Osteoblast (primary cell): Measurements from ENCODE around the gene PALS1. TPM values are rescaled to one million over a fixed set of nuclear protein-coding genes. Genes with fewer than 3 reads are reported as not detected.

ENCODE experiments used
- DNase-seq: peaks from one replicate; pipeline ENCODE4 v3.0.0; 2011; ENCODE audit warnings: low spot score, mixed read lengths; ENCODE audit not compliant: insufficient read length; ENCODE audit errors: missing footprints
- H2AFZ ChIP-seq: 2 replicates; pipeline ENCODE4 v1.6.0; 2011; ENCODE audit warnings: mild to moderate bottlenecking, low read length
- H3K27ac ChIP-seq: 2 replicates; pipeline ENCODE4 v1.5.1; 2011; ENCODE audit warnings: mild to moderate bottlenecking, low read depth, low read length, moderate library complexity
- H3K27me3 ChIP-seq: 2 replicates; pipeline ENCODE4 v1.6.0; 2012; ENCODE audit warnings: mild to moderate bottlenecking, control low read depth, inconsistent platforms, low read length, moderate library complexity; ENCODE audit not compliant: insufficient read depth
- H3K36me3 ChIP-seq: 2 replicates; pipeline ENCODE4 v1.5.1; 2011; ENCODE audit warnings: mild to moderate bottlenecking, low read length, control low read depth, moderate library complexity; ENCODE audit not compliant: insufficient read depth
- H3K4me1 ChIP-seq: 2 replicates; pipeline ENCODE4 v1.5.1; 2011; ENCODE audit warnings: mild to moderate bottlenecking, low read length, control low read depth, moderate library complexity; ENCODE audit not compliant: insufficient read depth
- H3K4me2 ChIP-seq: 2 replicates; pipeline ENCODE4 v1.6.0; 2011; ENCODE audit warnings: mild to moderate bottlenecking, low read length; ENCODE audit not compliant: insufficient read depth
- H3K4me3 ChIP-seq: fragments of 200-600 bp; sonication (generic); 3 replicates; pipeline ENCODE4 v1.5.1; 2012; ENCODE audit warnings: mild to moderate bottlenecking, low read length, inconsistent platforms; ENCODE audit not compliant: insufficient read depth
- H3K79me2 ChIP-seq: 2 replicates; pipeline ENCODE4 v1.6.0; 2012; ENCODE audit warnings: mild to moderate bottlenecking, low read length, control low read depth, inconsistent platforms; ENCODE audit not compliant: insufficient read depth
- H3K9me3 ChIP-seq: 2 replicates; pipeline ENCODE4 v1.5.1; 2011; ENCODE audit warnings: low read depth, low read length, control low read depth
- H4K20me1 ChIP-seq: 2 replicates; pipeline ENCODE4 v1.6.0; 2012; ENCODE audit warnings: mild to moderate bottlenecking, low read length, control low read depth; ENCODE audit not compliant: insufficient read depth
- CTCF ChIP-seq: IDR thresholded peaks from 2 replicates; pipeline ENCODE4 v1.5.1; 2011; ENCODE audit warnings: mild to moderate bottlenecking, low read depth, low read length, moderate library complexity; ENCODE audit errors: extremely low read depth
- total RNA-seq: library from RNA; depleted of rRNA; stranded (reverse); fragments of >200 nt; gene quantifications from 2 replicates; pipeline ENCODE4 v1.2.3, GENCODE V29; 2012

PALS1 gene
- total RNA-seq, 1 donor = 21.7 TPM

GRCh38 chr14:67240978-67241410, 241 bp upstream of the PALS1 start:
- DNase-seq = peak; percentile 98
- TF ChIP-seq CTCF = no peak

GRCh38 chr14:67242168-67242420, 859 bp downstream of the PALS1 start:
- no peak for TF ChIP-seq CTCF
- no peak for DNase-seq
- Histone ChIP-seq H4K20me1 (peaks cover 10% of the 10 kb centered on the region), H3K79me2 (peaks cover 51% of the 10 kb centered on the region), H3K4me3 (peak overlapping the region; percentile 94), H3K4me1 (peaks cover 16% of the 10 kb centered on the region), H3K36me3 (no peaks in the 10 kb centered on the region), H3K4me2 (peak overlapping the region; percentile 85), H3K27me3 (no peaks in the 10 kb centered on the region), H3K9me3 (no peaks in the 10 kb centered on the region), H2AFZ (peak overlapping the region; percentile 56), H3K27ac (peak overlapping the region; percentile 89)

More at GRCh38 chr14:67240978-67241410, 241 bp upstream of the PALS1 start:
- peak overlapping the region; percentile 89 for H3K27ac ChIP-seq
- peaks cover 15% of the 10 kb centered on the region for H3K4me1 ChIP-seq
- H3K9me3 ChIP-seq = no peaks in the 10 kb centered on the region
- no peaks in the 10 kb centered on the region for H3K36me3 ChIP-seq
- H4K20me1 ChIP-seq = peaks cover 10% of the 10 kb centered on the region
- peak overlapping the region; percentile 94 for H3K4me3 ChIP-seq
- peak overlapping the region; percentile 86 for H2AFZ ChIP-seq
- H3K4me2 ChIP-seq = peak overlapping the region; percentile 97
- no peaks in the 10 kb centered on the region for H3K27me3 ChIP-seq
- peaks cover 41% of the 10 kb centered on the region for H3K79me2 ChIP-seq

- no peak for DNase-seq
- no peak for TF ChIP-seq CTCF
- H3K27ac ChIP-seq = no peak overlapping the region
- H3K79me2 ChIP-seq = peaks cover 80% of the 10 kb centered on the region
- H3K4me2 ChIP-seq = no peak overlapping the region
- H3K27me3 ChIP-seq = no peaks in the 10 kb centered on the region
- H3K4me3 ChIP-seq = no peak overlapping the region
- H3K4me1 ChIP-seq = peaks cover 23% of the 10 kb centered on the region
- H3K36me3 ChIP-seq = no peaks in the 10 kb centered on the region
- H2AFZ ChIP-seq = no peak overlapping the region
- peaks cover 10% of the 10 kb centered on the region for H4K20me1 ChIP-seq
- H3K9me3 ChIP-seq = no peaks in the 10 kb centered on the region
Observed at GRCh38 chr14:67245104-67245503, 3.9 kb downstream of the PALS1 start.

GRCh38 chr14:67251573-67252226, 10.5 kb downstream of the PALS1 start:
- H3K4me1 ChIP-seq = peaks cover 21% of the 10 kb centered on the region
- H3K79me2 ChIP-seq = peaks cover 92% of the 10 kb centered on the region
- no peak overlapping the region for H3K4me2 ChIP-seq
- H4K20me1 ChIP-seq = peaks cover 16% of the 10 kb centered on the region
- no peaks in the 10 kb centered on the region for H3K27me3 ChIP-seq
- H3K9me3 ChIP-seq = no peaks in the 10 kb centered on the region
- TF ChIP-seq CTCF = no peak
- no peak for DNase-seq
- H2AFZ ChIP-seq = no peak overlapping the region
- no peak overlapping the region for H3K4me3 ChIP-seq
- peaks cover under 1% of the 10 kb centered on the region for H3K36me3 ChIP-seq
- no peak overlapping the region for H3K27ac ChIP-seq
